PFSK-1 (cell line): ENCODE measurements around the gene DNER.

Source experiments
- FOXP2 ChIP-seq: optimal IDR thresholded peaks from 2 replicates; pipeline ENCODE3; 2011; ENCODE audit warnings: borderline replicate concordance, control low read depth, inconsistent platforms; ENCODE audit not compliant: insufficient read depth; ENCODE audit errors: extremely low read length, extremely low read depth
- POLR2AphosphoS5 ChIP-seq: IDR thresholded peaks from 2 replicates; pipeline ENCODE4 v1.6.1; 2012; ENCODE audit warnings: low read depth, mild to moderate bottlenecking, control low read depth, low read length, moderate library complexity
- SIN3A ChIP-seq: IDR thresholded peaks from 2 replicates; pipeline ENCODE4 v1.6.1; 2012; ENCODE audit warnings: mild to moderate bottlenecking, low read length, moderate library complexity, borderline replicate concordance; ENCODE audit not compliant: insufficient read depth
- TAF1 ChIP-seq: IDR thresholded peaks from 2 replicates; pipeline ENCODE4 v1.6.1; 2012; ENCODE audit warnings: low read length, control low read depth, borderline replicate concordance; ENCODE audit not compliant: insufficient read depth
- TF ChIP-seq, protein P1 (sequence below), 2 experiments: IDR thresholded peaks; 2 replicates each; pipeline versions ENCODE4 v1.6.1 to v1.8.0; 2011 to 2012; ENCODE audit warnings: low read depth in 2 of 2, low read length in 2 of 2, control low read depth in 1 of 2, inconsistent platforms in 1 of 2, mild to moderate bottlenecking in 1 of 2, moderate library complexity in 1 of 2; ENCODE audit not compliant: insufficient read depth in 1 of 2

Gene DNER

DNA sequence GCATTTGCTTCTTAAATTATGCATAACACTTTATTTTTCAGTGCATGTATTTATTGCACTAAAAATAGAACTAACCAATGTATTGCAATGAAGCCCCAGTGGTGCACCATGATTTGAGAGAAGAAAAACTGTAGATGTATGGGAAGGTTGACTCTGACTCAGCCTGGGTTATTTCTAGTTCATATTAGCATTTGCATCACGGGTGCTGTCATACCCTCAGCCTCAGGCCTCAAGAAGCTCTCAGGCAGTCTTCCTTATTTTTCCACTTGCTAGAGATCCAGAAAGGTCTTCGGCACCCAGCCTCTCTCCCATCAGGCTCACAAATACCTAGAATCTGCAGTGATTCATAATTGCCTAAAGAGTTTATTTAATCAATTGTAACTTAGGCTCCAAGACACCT, 148.0 kb downstream of the DNER start:
- TF ChIP-seq, protein P1, sequence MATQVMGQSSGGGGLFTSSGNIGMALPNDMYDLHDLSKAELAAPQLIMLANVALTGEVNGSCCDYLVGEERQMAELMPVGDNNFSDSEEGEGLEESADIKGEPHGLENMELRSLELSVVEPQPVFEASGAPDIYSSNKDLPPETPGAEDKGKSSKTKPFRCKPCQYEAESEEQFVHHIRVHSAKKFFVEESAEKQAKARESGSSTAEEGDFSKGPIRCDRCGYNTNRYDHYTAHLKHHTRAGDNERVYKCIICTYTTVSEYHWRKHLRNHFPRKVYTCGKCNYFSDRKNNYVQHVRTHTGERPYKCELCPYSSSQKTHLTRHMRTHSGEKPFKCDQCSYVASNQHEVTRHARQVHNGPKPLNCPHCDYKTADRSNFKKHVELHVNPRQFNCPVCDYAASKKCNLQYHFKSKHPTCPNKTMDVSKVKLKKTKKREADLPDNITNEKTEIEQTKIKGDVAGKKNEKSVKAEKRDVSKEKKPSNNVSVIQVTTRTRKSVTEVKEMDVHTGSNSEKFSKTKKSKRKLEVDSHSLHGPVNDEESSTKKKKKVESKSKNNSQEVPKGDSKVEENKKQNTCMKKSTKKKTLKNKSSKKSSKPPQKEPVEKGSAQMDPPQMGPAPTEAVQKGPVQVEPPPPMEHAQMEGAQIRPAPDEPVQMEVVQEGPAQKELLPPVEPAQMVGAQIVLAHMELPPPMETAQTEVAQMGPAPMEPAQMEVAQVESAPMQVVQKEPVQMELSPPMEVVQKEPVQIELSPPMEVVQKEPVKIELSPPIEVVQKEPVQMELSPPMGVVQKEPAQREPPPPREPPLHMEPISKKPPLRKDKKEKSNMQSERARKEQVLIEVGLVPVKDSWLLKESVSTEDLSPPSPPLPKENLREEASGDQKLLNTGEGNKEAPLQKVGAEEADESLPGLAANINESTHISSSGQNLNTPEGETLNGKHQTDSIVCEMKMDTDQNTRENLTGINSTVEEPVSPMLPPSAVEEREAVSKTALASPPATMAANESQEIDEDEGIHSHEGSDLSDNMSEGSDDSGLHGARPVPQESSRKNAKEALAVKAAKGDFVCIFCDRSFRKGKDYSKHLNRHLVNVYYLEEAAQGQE (IDR thresholded peaks at IDR 0.05; ENCODE audit: insufficient read depth in 1 of 2, low read depth in 2 of 2, low read length in 2 of 2), result no peak
- no peak for TF ChIP-seq POLR2AphosphoS5
- TF ChIP-seq FOXP2, result no peak
- no peak for TF ChIP-seq SIN3A
- TF ChIP-seq TAF1, result no peak

DNA sequence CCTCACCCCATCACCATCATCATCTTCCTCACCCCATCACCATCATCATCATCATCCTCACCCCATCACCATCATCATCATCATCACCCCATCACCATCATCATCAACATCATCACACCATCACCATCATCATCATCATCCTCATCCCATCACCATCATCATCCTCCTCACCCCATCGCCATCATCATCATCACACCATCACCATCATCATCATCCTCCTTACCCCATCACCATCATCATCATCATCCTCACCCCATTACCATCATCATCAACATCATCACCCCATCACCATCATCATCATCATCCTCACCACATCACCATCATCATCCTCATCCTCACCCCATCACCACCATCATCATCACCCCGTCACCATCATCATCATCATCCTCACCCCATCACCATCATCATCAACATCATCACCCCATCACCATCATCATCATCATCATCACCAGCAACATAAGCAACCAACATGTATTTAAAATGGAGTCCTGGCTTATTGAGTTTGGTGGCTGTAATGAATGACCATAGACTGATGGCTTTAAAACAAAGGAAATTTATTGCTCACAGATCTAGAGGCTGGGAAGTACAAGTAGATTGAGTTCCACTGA, 150.0 kb downstream of the DNER start:
- no peak for TF ChIP-seq TAF1
- no peak for TF ChIP-seq SIN3A
- no peak for TF ChIP-seq FOXP2
- TF ChIP-seq, protein P1 (IDR thresholded peaks at IDR 0.05; ENCODE audit: insufficient read depth in 1 of 2, low read depth in 2 of 2, low read length in 2 of 2), result no peak
- no peak for TF ChIP-seq POLR2AphosphoS5

DNA sequence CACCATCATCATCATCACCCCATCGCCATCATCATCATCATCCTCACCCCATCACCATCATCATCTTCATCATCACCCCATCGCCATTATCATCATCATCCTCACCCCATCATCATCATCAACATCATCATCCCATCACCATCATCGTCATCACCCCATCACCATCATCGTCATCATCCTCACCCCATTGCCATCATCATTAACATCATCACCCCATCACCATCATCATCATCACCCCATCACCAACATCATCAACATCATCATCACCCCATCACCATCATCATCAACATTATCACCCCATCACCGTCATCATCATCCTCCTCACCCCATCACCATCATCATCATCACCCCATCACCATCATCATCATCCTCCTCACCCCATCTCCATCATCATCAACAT, 151.0 kb downstream of the DNER start:
- TF ChIP-seq FOXP2 (no peak), POLR2AphosphoS5 (no peak), SIN3A (no peak), TAF1 (no peak)
- TF ChIP-seq, protein P1 (IDR thresholded peaks at IDR 0.05; ENCODE audit: insufficient read depth in 1 of 2, low read depth in 2 of 2, low read length in 2 of 2), result no peak

DNA sequence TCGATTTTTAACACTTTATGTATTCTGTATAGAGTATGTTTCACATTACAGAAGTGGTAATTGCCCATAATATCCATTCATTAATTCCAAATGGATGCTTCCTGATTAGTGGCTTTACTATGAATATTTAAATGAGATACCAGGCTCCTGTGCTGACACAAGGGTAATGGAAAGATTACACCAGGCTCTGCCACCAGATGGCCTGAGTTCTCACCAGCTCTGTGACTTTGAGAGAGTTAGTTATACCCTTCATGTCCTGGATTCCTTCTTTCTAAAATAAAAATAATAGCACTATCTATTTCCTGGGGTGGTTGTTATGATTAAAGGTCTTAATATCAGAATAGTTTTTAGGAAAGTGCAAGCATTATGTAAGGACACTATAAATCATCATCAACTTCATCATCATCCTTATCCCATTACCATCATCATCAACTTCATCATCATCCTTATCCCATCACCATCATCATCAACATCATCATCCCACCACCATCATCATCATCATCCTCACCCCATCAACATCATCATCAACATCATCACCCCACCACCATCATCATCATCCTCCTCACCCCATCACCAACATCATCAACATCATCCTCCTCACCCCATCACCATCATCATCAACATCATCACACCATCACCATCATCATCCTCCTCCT, 151.8 kb downstream of the DNER start:
- TF ChIP-seq SIN3A, result no peak
- no peak for TF ChIP-seq TAF1
- TF ChIP-seq POLR2AphosphoS5, result no peak
- no peak for TF ChIP-seq FOXP2
- TF ChIP-seq, protein P1 (IDR thresholded peaks at IDR 0.05; ENCODE audit: insufficient read depth in 1 of 2, low read depth in 2 of 2, low read length in 2 of 2), result no peak
